Skeletal muscle tissue (tissue), 4 donors: ENCODE data around the gene ELP2. TPM values are rescaled to one million over a fixed set of nuclear protein-coding genes. Genes with fewer than 3 reads are reported as not detected.
"Not testable (repeated sequence)": the region's sequence is repeated elsewhere in the genome, so short reads cannot be mapped to it uniquely, and the experiment has no call there.

Source experiments
- H3K27ac ChIP-seq: one replicate; pipeline ENCODE4 v1.7.0; 2013; ENCODE audit warnings: mild to moderate bottlenecking, low read depth, low read length, inconsistent platforms
- H3K27me3 ChIP-seq, 3 donors: one replicate each; pipeline ENCODE4 v1.7.0; 2013; ENCODE audit warnings: low read length in 3 of 3; ENCODE audit not compliant: control insufficient read depth in 3 of 3, insufficient read depth in 3 of 3
- H3K36me3 ChIP-seq, 3 donors: one replicate each; pipeline ENCODE4 v1.7.0; 2013; ENCODE audit warnings: low read length in 3 of 3; ENCODE audit not compliant: control insufficient read depth in 3 of 3, insufficient read depth in 3 of 3
- H3K4me1 ChIP-seq, 3 donors: one replicate each; pipeline ENCODE4 v1.7.0; 2013; ENCODE audit warnings: low read length in 3 of 3, mild to moderate bottlenecking in 3 of 3; ENCODE audit not compliant: control insufficient read depth in 3 of 3, insufficient read depth in 3 of 3
- H3K4me3 ChIP-seq, 3 donors: one replicate each; pipeline ENCODE4 v1.7.0; 2013; ENCODE audit warnings: low read length in 3 of 3
- H3K9ac ChIP-seq, 3 donors: one replicate each; pipeline ENCODE4 v1.7.0; 2013; ENCODE audit warnings: low read length in 3 of 3, mild to moderate bottlenecking in 3 of 3, moderate library complexity in 2 of 3, low read depth in 1 of 3
- H3K9me3 ChIP-seq, 3 donors: one replicate each; pipeline ENCODE4 v1.7.0; 2013; ENCODE audit warnings: low read length in 3 of 3; ENCODE audit not compliant: control insufficient read depth in 3 of 3
- total RNA-seq: library from RNA; depleted of rRNA; stranded (reverse); fragments of >200 nt; gene quantifications from one replicate; pipeline ENCODE4 v1.2.3, GENCODE V29; 2014
- donor health status: Osteomylitis.

ELP2 gene
- total RNA-seq, 1 donor from 2014 or later = 156 TPM

DNA sequence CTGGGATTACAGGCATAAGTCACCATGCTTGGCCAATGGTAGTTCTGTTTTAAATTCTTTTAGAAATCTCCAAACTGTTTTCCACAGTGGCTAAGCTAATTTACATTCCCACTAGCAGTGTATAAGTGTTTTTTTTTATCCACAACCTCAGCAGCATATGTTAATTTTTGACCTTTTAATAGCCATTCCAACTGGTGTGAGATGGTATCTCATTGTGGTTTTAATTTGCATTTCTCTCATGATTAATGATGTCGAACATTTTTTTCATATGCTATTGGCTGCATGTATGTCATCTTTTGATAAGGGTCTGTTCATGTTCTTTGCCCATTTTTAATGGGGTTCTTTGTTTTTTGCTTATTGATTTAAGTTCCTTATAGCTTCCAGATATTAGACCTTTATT, 77.6 kb downstream of the ELP2 start:
- Histone ChIP-seq H3K9me3 (peaks cover 0 to 4% (median 0%) of the 10 kb centered on the region in 3 donors), H3K27ac (no peak overlapping the region), H3K4me1 (peaks cover 0 to under 1% (median 0%) of the 10 kb centered on the region in 3 donors), H3K36me3 (no peaks in the 10 kb centered on the region), H3K4me3 (no peak overlapping the region), H3K27me3 (no peaks in the 10 kb centered on the region), H3K9ac (no peak overlapping the region)

DNA sequence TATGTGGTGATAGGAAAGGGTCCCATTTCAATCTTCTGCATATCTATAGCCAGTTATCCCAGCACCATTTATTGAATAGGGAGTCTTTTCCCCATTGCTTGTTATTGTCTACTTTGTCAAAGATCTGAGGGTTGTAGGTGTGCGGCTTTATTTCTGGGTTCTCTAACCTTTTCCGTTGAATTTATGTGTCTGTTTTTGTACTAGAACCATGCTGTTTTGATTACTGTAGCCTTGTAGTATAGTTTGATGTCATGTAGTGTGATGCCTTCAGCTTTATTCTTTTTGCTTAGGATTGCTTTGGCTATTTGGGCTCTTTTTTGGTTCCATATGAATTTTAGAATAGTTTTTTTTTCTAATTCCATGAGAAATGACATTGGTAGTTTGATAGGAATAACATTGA, 78.3 kb downstream of the ELP2 start:
- not testable (repeated sequence) for H3K27me3 ChIP-seq, H3K4me1 ChIP-seq, H3K27ac ChIP-seq, H3K9me3 ChIP-seq, H3K36me3 ChIP-seq, H3K4me3 ChIP-seq, H3K9ac ChIP-seq

DNA sequence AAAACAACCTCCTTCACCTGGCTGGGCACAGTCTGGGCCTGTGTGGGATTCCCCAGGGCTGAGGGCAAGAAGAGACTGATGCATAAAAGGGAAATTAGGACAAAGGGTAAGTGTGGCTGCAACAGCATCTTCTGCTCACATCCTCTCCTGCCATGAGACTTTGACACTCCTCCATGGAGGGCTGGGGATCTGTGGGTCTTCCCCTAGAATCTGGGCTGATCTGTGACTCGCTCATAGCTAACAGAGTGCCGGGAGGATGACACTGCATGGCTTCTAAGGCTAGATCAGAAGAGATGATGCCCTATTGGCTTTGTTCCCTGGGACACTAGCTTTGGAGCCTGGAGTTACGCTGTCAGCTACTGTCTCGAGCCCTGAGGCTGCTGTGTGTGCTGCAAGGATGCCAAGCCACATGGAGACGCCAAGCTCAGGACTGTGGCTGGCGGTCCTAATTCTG, 81.9 kb downstream of the ELP2 start:
- Histone ChIP-seq H3K27me3 (no peaks in the 10 kb centered on the region), H3K4me1 (peaks cover 0 to 3% (median 2%) of the 10 kb centered on the region in 3 donors), H3K9me3 (peaks cover 0 to 4% (median 0%) of the 10 kb centered on the region in 3 donors), H3K9ac (no peak overlapping the region), H3K27ac (no peak overlapping the region), H3K4me3 (no peak overlapping the region), H3K36me3 (no peaks in the 10 kb centered on the region)

DNA sequence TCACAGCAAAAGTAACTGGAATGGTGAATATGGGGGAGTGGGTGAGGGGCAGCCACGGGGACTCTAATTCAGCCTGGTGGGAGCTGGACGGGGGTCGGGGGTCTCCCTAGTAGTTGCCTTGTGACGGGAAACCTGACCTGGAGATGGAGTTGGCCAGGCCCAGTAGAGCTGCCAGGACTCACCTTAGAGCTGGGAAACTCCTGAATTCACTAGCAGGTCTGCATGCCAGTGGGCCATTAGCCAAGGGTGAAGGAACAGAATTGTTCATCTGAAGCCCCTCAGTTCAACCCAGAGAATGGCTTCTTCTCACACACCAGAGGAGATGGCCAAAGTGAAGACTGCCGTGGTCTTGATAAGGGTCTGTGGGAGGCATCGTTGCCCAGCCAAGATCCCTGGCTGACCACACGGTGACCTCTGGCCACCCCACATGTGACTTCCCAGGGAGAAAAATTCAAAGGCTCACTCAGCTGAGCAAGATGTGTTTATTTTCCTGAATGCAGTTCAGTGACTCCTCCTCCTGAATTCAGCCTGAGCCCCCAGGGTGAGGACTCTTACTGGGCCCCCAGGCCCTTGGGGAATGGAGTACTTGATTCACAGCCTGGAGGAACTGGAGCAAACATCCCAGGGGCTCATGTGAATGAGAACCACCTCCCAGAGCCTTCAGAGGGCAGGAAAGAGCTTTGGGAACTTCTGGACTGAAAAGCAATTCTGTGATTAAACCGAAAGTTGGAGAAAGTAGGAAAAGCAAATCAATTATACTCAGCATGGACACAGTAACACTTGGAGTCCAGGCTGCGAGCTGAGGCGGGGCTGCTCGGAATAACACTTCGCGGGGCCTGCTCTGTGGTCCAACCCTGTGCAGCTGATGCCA, 82.8 kb downstream of the ELP2 start:
- no peak overlapping the region for H3K27ac ChIP-seq
- H3K36me3 ChIP-seq = no peaks in the 10 kb centered on the region
- peak overlapping the region in 1 of 3 donors; percentile 43 for H3K4me3 ChIP-seq
- no peaks in the 10 kb centered on the region for H3K27me3 ChIP-seq
- H3K9me3 ChIP-seq = peaks cover 0 to 4% (median 0%) of the 10 kb centered on the region in 3 donors
- H3K4me1 ChIP-seq = peaks cover 0 to 3% (median 2%) of the 10 kb centered on the region in 3 donors
- H3K9ac ChIP-seq = peak overlapping the region in 1 of 3 donors; percentile 25

DNA sequence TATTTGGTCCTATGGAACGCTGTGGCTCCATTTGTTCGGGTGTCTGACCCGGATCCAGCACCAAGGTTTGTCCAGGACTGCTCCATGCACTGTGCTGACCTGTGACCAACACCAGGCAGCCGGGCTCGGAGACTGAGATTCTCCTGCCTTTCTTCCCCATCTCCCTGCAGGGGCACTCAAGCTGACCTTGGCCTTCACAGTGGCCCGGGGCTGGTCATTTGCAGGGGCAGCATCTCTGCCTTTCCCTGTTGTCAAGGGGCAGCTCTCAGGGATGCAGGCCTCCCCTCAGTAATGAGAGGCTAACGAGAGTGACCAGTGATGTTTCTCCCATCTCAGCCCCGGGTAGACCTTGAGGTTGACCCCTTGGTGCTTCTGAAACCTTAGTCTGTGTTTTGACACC, 85.1 kb downstream of the ELP2 start:
- H3K27ac ChIP-seq = no peak overlapping the region
- H3K27me3 ChIP-seq = no peaks in the 10 kb centered on the region
- no peaks in the 10 kb centered on the region for H3K36me3 ChIP-seq
- H3K4me1 ChIP-seq = peaks cover 0 to 3% (median 2%) of the 10 kb centered on the region in 3 donors
- H3K9me3 ChIP-seq = no peaks in the 10 kb centered on the region
- no peak overlapping the region for H3K9ac ChIP-seq
- H3K4me3 ChIP-seq = no peak overlapping the region

DNA sequence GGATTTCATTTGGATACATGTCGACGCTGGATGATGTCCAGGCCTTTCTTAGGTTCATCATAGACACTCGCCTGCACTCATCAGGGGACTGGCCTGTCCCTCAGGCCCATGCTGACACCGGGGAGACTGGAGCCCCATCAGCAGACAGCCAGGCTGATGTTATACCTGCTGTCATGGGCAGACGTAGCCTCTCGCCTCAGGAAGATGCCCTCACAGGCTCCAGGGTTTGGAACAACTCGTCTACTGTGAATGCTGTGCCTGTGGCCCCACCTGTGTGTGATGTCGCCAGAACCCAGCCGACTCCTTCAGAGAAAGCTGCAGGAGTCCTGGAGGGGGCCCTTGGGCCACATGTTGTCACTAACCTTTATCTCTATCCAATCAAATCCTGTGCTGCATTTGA, 85.9 kb downstream of the ELP2 start:
- no peak overlapping the region for H3K4me3 ChIP-seq
- peaks cover 0 to 3% (median 2%) of the 10 kb centered on the region in 3 donors for H3K4me1 ChIP-seq
- no peak overlapping the region for H3K9ac ChIP-seq
- no peaks in the 10 kb centered on the region for H3K36me3 ChIP-seq
- no peak overlapping the region for H3K27ac ChIP-seq
- H3K27me3 ChIP-seq = no peaks in the 10 kb centered on the region
- no peaks in the 10 kb centered on the region for H3K9me3 ChIP-seq

DNA sequence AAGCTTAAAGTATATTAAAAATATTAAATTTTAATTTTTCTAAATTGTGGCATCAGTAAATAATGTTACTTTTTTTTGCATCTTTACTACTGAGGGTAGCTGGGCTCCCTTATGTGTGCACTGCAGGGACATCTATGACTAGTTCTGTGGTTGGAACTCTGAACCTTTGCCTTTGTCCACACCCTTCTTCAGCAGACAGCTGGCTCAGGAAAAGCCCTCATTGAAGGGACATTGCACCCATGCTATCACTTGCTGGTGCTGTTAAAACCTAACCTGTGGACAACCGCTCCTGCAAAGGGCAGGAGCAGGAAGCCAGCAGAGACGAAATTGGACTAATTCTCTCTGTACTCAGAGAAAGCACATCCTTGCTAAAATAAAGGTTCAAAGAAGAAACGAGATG, 87.6 kb downstream of the ELP2 start:
- no peak overlapping the region for H3K4me3 ChIP-seq
- no peaks in the 10 kb centered on the region for H3K9me3 ChIP-seq
- no peak overlapping the region for H3K9ac ChIP-seq
- H3K27me3 ChIP-seq = no peaks in the 10 kb centered on the region
- H3K27ac ChIP-seq = no peak overlapping the region
- no peaks in the 10 kb centered on the region for H3K36me3 ChIP-seq
- peaks cover 0 to 3% (median under 1%) of the 10 kb centered on the region in 3 donors for H3K4me1 ChIP-seq

DNA sequence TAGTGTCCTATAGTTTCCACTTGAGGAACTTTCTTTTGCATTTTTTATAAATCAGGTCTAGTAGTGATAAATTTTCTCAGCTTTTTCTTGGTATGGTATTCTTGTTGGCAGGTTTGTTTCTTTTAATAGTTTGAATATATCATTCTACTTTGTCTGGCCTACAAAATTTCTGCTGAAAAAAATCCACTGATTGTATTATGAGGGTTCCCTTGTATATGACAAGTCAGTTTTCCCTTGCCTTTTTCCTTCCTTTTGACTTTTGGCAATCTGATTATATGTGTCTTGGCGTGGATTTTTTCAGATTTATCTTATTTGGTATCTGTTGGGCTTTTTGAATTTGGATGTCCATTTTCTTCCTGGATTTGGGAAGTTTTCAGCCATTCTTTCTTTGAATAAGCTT, 99.5 kb downstream of the ELP2 start:
- H3K9me3 ChIP-seq = peaks cover under 1 to 8% (median 4%) of the 10 kb centered on the region in 3 donors
- H3K4me3 ChIP-seq = no peak overlapping the region

More for the DNA sequence above, 99.5 kb downstream of the ELP2 start:
- Histone ChIP-seq H3K27me3 (no peaks in the 10 kb centered on the region), H3K27ac (no peak overlapping the region), H3K36me3 (no peaks in the 10 kb centered on the region), H3K9ac (no peak overlapping the region), H3K4me1 (no peaks in the 10 kb centered on the region)
